Measurements from ENCODE around the gene PRUNE2.

The PRUNE2 gene

GRCh38 chr9:76592974-76593347 lies 313.0 kb downstream of the PRUNE2 start:
- Mint-ChIP-seq H3K4me3 (no peak overlapping the region), H3K27me3 (peaks cover 3% of the 10 kb centered on the region), H3K27ac (no peak overlapping the region), H3K36me3 (no peaks in the 10 kb centered on the region), H3K4me1 (ENCODE audit: low read depth) (peaks cover 2% of the 10 kb centered on the region), H3K9me3 (ENCODE audit: low read depth) (no peaks in the 10 kb centered on the region)

- no peaks in the 10 kb centered on the region for H3K36me3 Mint-ChIP-seq
- H3K27me3 Mint-ChIP-seq: peaks cover 3% of the 10 kb centered on the region
- H3K4me3 Mint-ChIP-seq: no peak overlapping the region
- peaks cover 2% of the 10 kb centered on the region for H3K4me1 Mint-ChIP-seq (ENCODE audit: low read depth)
- H3K9me3 Mint-ChIP-seq (ENCODE audit: low read depth): no peaks in the 10 kb centered on the region
- H3K27ac Mint-ChIP-seq: no peak overlapping the region
Observed at GRCh38 chr9:76592091-76592973, 313.6 kb downstream of the PRUNE2 start.

GRCh38 chr9:76591256-76591950 lies 314.5 kb downstream of the PRUNE2 start:
- Mint-ChIP-seq H3K36me3 (no peaks in the 10 kb centered on the region), H3K4me1 (ENCODE audit: low read depth) (peaks cover 2% of the 10 kb centered on the region), H3K27me3 (peaks cover 2% of the 10 kb centered on the region), H3K4me3 (no peak overlapping the region), H3K9me3 (ENCODE audit: low read depth) (no peaks in the 10 kb centered on the region), H3K27ac (no peak overlapping the region)

GRCh38 chr9:76588316-76588715 lies 317.6 kb downstream of the PRUNE2 start:
- H3K27ac Mint-ChIP-seq: no peak overlapping the region
- H3K4me3 Mint-ChIP-seq: no peak overlapping the region
- no peaks in the 10 kb centered on the region for H3K27me3 Mint-ChIP-seq
- peaks cover 2% of the 10 kb centered on the region for H3K4me1 Mint-ChIP-seq (ENCODE audit: low read depth)
- H3K9me3 Mint-ChIP-seq (ENCODE audit: low read depth): no peaks in the 10 kb centered on the region
- no peaks in the 10 kb centered on the region for H3K36me3 Mint-ChIP-seq

- Mint-ChIP-seq H3K27ac (no peak overlapping the region), H3K4me1 (ENCODE audit: low read depth) (no peaks in the 10 kb centered on the region), H3K36me3 (no peaks in the 10 kb centered on the region), H3K4me3 (no peak overlapping the region), H3K27me3 (peaks cover 2% of the 10 kb centered on the region), H3K9me3 (ENCODE audit: low read depth) (no peaks in the 10 kb centered on the region)
Observed at GRCh38 chr9:76586390-76587314, 319.3 kb downstream of the PRUNE2 start.

- peaks cover 6% of the 10 kb centered on the region for H3K27me3 Mint-ChIP-seq
- no peaks in the 10 kb centered on the region for H3K9me3 Mint-ChIP-seq (ENCODE audit: low read depth)
- H3K4me3 Mint-ChIP-seq: no peak overlapping the region
- H3K36me3 Mint-ChIP-seq: no peaks in the 10 kb centered on the region
- H3K27ac Mint-ChIP-seq: no peak overlapping the region
- H3K4me1 Mint-ChIP-seq (ENCODE audit: low read depth): no peaks in the 10 kb centered on the region
Observed at GRCh38 chr9:76585487-76586389, 320.2 kb downstream of the PRUNE2 start.

GRCh38 chr9:76583256-76583655 lies 322.7 kb downstream of the PRUNE2 start:
- H3K27me3 Mint-ChIP-seq: peaks cover 11% of the 10 kb centered on the region
- H3K4me3 Mint-ChIP-seq: no peak overlapping the region

GRCh38 chr9:76581731-76582130 lies 324.2 kb downstream of the PRUNE2 start:
- no peak overlapping the region for H3K27ac Mint-ChIP-seq
- peaks cover 12% of the 10 kb centered on the region for H3K27me3 Mint-ChIP-seq
- H3K4me1 Mint-ChIP-seq (ENCODE audit: low read depth): peaks cover 9% of the 10 kb centered on the region
- no peaks in the 10 kb centered on the region for H3K36me3 Mint-ChIP-seq
- no peak overlapping the region for H3K4me3 Mint-ChIP-seq
- no peaks in the 10 kb centered on the region for H3K9me3 Mint-ChIP-seq (ENCODE audit: low read depth)

More at GRCh38 chr9:76583256-76583655, 322.7 kb downstream of the PRUNE2 start:
- Mint-ChIP-seq H3K9me3 (ENCODE audit: low read depth) (no peaks in the 10 kb centered on the region), H3K36me3 (no peaks in the 10 kb centered on the region), H3K4me1 (ENCODE audit: low read depth) (no peaks in the 10 kb centered on the region), H3K27ac (no peak overlapping the region)

GRCh38 chr9:76580820-76581219 lies 325.1 kb downstream of the PRUNE2 start:
- Mint-ChIP-seq H3K4me1 (ENCODE audit: low read depth) (peaks cover 14% of the 10 kb centered on the region), H3K27me3 (peaks cover 12% of the 10 kb centered on the region), H3K9me3 (ENCODE audit: low read depth) (no peaks in the 10 kb centered on the region), H3K36me3 (no peaks in the 10 kb centered on the region), H3K4me3 (no peak overlapping the region), H3K27ac (no peak overlapping the region)

GRCh38 chr9:76580188-76580587 lies 325.7 kb downstream of the PRUNE2 start:
- Mint-ChIP-seq H3K27me3 (peaks cover 12% of the 10 kb centered on the region), H3K4me1 (ENCODE audit: low read depth) (peaks cover 14% of the 10 kb centered on the region), H3K27ac (no peak overlapping the region), H3K36me3 (no peaks in the 10 kb centered on the region), H3K4me3 (no peak overlapping the region), H3K9me3 (ENCODE audit: low read depth) (no peaks in the 10 kb centered on the region)

GRCh38 chr9:76576344-76576743 lies 329.6 kb downstream of the PRUNE2 start:
- Mint-ChIP-seq H3K27ac (peak overlapping the region; percentile 71), H3K4me1 (ENCODE audit: low read depth) (peaks cover 19% of the 10 kb centered on the region), H3K9me3 (ENCODE audit: low read depth) (no peaks in the 10 kb centered on the region), H3K27me3 (peaks cover 22% of the 10 kb centered on the region), H3K36me3 (peaks cover 3% of the 10 kb centered on the region), H3K4me3 (no peak overlapping the region)

GRCh38 chr9:76575761-76576160 lies 330.2 kb downstream of the PRUNE2 start:
- peak overlapping the region; percentile 71 for H3K27ac Mint-ChIP-seq
- H3K36me3 Mint-ChIP-seq: peaks cover 3% of the 10 kb centered on the region
- peaks cover 27% of the 10 kb centered on the region for H3K27me3 Mint-ChIP-seq
- H3K4me3 Mint-ChIP-seq: no peak overlapping the region
- peaks cover 22% of the 10 kb centered on the region for H3K4me1 Mint-ChIP-seq (ENCODE audit: low read depth)
- H3K9me3 Mint-ChIP-seq (ENCODE audit: low read depth): peaks cover 4% of the 10 kb centered on the region

GRCh38 chr9:76573905-76574760 lies 331.8 kb downstream of the PRUNE2 start:
- H3K9me3 Mint-ChIP-seq (ENCODE audit: low read depth): peaks cover 10% of the 10 kb centered on the region
- peaks cover 31% of the 10 kb centered on the region for H3K27me3 Mint-ChIP-seq
- peaks cover 11% of the 10 kb centered on the region for H3K36me3 Mint-ChIP-seq
- H3K4me3 Mint-ChIP-seq: no peak overlapping the region
- H3K27ac Mint-ChIP-seq: no peak overlapping the region
- peaks cover 26% of the 10 kb centered on the region for H3K4me1 Mint-ChIP-seq (ENCODE audit: low read depth)

Data from activated naive CD8-positive, alpha-beta T cell (primary cell).